Testis (tissue), 3 donors: Measurements from ENCODE around the gene PAX3. TPM values are rescaled to one million over a fixed set of nuclear protein-coding genes. Genes with fewer than 3 reads are reported as not detected.

Source experiments
- DNase-seq: peaks from one replicate; pipeline ENCODE4 v3.0.0-alpha.2; 2019
- H3K27ac ChIP-seq, 2 donors: fragments of 200-600 bp; sonication (generic); one replicate each; pipeline ENCODE4 v1.5.1; 2019
- H3K27me3 ChIP-seq: fragments of 200-600 bp; sonication (generic); one replicate; pipeline ENCODE4 v1.5.1; 2019
- H3K36me3 ChIP-seq: fragments of 200-600 bp; sonication (generic); one replicate; pipeline ENCODE4 v1.5.1; 2017; ENCODE audit warnings: low read depth; ENCODE audit errors: missing control alignments
- H3K4me1 ChIP-seq: fragments of 200-600 bp; sonication (generic); one replicate; pipeline ENCODE4 v1.5.1; 2019
- H3K4me3 ChIP-seq, 2 donors: fragments of 200-600 bp; sonication (generic); one replicate each; pipeline ENCODE4 v1.5.1; 2017 to 2019
- H3K9me3 ChIP-seq: fragments of 200-600 bp; sonication (generic); one replicate; pipeline ENCODE4 v1.5.1; 2017
- POLR2A ChIP-seq: fragments of 450-650 bp; IDR thresholded peaks from one replicate; pipeline ENCODE4 v1.6.1; 2017; ENCODE audit warnings: antibody characterized with exemption, mild to moderate bottlenecking, moderate library complexity
- WGBS, 2 donors: methylation state at CpG; one replicate each; pipeline ENCODE4 v1.1.5; 2018; 5-methylcytosine and 5-hydroxymethylcytosine counted together
- intact Hi-C: fragments of 100-400 bp; cut with DNase I; formaldehyde crosslinking; loops from one replicate; pipeline ENCODE4 v1.15.1; 2023; ENCODE audit warnings: low total_unique reads
- polyA plus RNA-seq: library from polyadenylated mRNA; stranded (reverse); fragments of 350-450 nt; fragmentation: Illumina TruSeq; extraction: RNeasy Lipid Tissue Mini Kit (QIAGEN cat#74804); gene quantifications from one replicate; pipeline ENCODE4 v1.2.3, GENCODE V29; 2014; ENCODE audit warnings: low read depth, low replicate concordance; ENCODE audit not compliant: insufficient read depth
- total RNA-seq, 2 donors: library from RNA; depleted of rRNA; stranded (reverse); fragments of >200 nt; gene quantifications; one replicate each; pipeline ENCODE4 v1.2.3, GENCODE V29; 2016
- TF ChIP-seq, protein P1 (sequence below), 3 experiments: fragments of 450-650 bp in 2 of 3; fragments of 200-600 bp in 1 of 3; sonication (generic) in 1 of 3; IDR thresholded peaks; one replicate each; pipeline ENCODE4 v1.5.1; 2016 to 2019; ENCODE audit warnings: antibody characterized with exemption in 3 of 3, mild to moderate bottlenecking in 2 of 3, moderate library complexity in 1 of 3

The PAX3 gene
- total and polyA plus RNA-seq, 3 donors from 2014 or later = 4.8 to 6.0 (median 4.9) TPM

- Histone ChIP-seq H3K9me3 (no peaks in the 10 kb centered on the region), H3K27ac (no peak overlapping the region), H3K4me3 (peak overlapping the region; percentile 22 to 53), H3K27me3 (no peaks in the 10 kb centered on the region), H3K4me1 (no peaks in the 10 kb centered on the region), H3K36me3 (no peaks in the 10 kb centered on the region)
- TF ChIP-seq POLR2A = no peak
- TF ChIP-seq, protein P1, sequence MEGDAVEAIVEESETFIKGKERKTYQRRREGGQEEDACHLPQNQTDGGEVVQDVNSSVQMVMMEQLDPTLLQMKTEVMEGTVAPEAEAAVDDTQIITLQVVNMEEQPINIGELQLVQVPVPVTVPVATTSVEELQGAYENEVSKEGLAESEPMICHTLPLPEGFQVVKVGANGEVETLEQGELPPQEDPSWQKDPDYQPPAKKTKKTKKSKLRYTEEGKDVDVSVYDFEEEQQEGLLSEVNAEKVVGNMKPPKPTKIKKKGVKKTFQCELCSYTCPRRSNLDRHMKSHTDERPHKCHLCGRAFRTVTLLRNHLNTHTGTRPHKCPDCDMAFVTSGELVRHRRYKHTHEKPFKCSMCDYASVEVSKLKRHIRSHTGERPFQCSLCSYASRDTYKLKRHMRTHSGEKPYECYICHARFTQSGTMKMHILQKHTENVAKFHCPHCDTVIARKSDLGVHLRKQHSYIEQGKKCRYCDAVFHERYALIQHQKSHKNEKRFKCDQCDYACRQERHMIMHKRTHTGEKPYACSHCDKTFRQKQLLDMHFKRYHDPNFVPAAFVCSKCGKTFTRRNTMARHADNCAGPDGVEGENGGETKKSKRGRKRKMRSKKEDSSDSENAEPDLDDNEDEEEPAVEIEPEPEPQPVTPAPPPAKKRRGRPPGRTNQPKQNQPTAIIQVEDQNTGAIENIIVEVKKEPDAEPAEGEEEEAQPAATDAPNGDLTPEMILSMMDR (IDR thresholded peaks at IDR 0.05) = peak; percentile 33 to 46 (median 39)
- peak; percentile 78 for DNase-seq
- intact Hi-C loops = loop anchor here (5.0 kb wide), 2 partner anchors 249 to 294 kb away; no protein-coding TSS in a partner anchor
- 0 to 1% methylated on average over 39 to 41 of the region's 41 CpGs for WGBS, 2 donors
These were observed 19.4 kb upstream of the PAX3 start for GRCh38 chr2:222318026-222318711.

DNA sequence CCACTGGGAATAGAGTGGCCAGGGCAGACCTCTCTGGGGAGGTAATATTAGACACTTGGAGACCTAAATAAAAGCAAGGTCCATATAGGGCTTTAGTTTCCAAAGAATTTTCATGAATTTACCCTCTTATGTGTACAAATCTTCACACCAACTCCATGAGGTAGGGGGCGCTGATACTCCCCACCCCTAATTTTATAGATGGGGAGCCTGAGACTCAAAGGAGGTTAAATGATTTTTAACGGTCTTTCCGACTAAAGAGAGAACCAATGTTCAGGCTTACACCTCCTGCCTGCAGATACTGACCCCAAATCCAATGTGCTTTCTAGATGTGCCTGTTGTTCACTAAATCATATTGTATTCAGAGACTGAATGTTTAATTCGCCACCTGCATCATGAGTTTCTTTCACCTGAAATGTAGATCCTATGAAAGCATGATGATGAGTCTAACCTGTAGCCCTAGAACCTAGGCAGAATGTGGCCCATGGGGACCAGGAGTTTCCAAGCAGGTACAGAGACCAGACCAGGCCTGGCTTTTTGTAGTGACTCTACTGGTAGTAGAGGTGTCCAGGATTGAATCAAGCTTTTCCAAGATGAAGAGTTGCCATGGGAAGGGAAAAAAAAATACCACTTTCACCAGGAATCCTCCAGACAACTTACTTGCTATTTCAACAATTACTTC lies 16.8 kb upstream of the PAX3 start:
- TF ChIP-seq, protein P1 (IDR thresholded peaks at IDR 0.05) = no peak
- TF ChIP-seq POLR2A = no peak
- no peak overlapping the region for H3K27ac ChIP-seq
- WGBS, 2 donors = 50 to 58% methylated on average over 4 of the region's 4 CpGs
- H3K27me3 ChIP-seq = no peaks in the 10 kb centered on the region
- H3K4me3 ChIP-seq = no peak overlapping the region
- intact Hi-C loops = loop anchor here (5.0 kb wide), 2 partner anchors 252 to 297 kb away; no protein-coding TSS in a partner anchor
- H3K9me3 ChIP-seq = no peaks in the 10 kb centered on the region
- H3K36me3 ChIP-seq = no peaks in the 10 kb centered on the region
- DNase-seq = no peak
- H3K4me1 ChIP-seq = no peaks in the 10 kb centered on the region

DNA sequence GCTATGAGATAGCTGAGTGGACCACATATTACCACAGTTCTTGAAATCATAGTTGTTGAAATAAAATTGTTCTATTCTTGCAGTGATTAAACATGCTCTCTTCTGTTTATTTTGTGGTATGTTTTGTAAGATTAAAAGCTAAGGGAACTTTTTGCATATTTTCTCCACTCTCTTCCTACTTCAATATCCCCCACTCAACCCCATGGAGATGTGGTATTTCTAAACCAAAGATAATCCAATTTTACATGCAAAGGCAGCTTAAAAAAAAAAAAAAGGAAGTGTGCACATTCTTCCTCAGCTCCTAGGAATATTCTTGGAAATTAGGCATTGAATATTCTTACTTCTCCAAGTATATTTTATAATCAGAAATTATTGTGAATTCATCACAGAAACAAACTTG lies 15.0 kb upstream of the PAX3 start:
- no peaks in the 10 kb centered on the region for H3K9me3 ChIP-seq
- intact Hi-C loops = no loop called here
- no peak overlapping the region for H3K4me3 ChIP-seq
- no peaks in the 10 kb centered on the region for H3K36me3 ChIP-seq
- no peak overlapping the region for H3K27ac ChIP-seq
- no peak for DNase-seq
- TF ChIP-seq, protein P1 (IDR thresholded peaks at IDR 0.05) = no peak
- no peak for TF ChIP-seq POLR2A
- no peaks in the 10 kb centered on the region for H3K27me3 ChIP-seq
- H3K4me1 ChIP-seq = no peaks in the 10 kb centered on the region

DNA sequence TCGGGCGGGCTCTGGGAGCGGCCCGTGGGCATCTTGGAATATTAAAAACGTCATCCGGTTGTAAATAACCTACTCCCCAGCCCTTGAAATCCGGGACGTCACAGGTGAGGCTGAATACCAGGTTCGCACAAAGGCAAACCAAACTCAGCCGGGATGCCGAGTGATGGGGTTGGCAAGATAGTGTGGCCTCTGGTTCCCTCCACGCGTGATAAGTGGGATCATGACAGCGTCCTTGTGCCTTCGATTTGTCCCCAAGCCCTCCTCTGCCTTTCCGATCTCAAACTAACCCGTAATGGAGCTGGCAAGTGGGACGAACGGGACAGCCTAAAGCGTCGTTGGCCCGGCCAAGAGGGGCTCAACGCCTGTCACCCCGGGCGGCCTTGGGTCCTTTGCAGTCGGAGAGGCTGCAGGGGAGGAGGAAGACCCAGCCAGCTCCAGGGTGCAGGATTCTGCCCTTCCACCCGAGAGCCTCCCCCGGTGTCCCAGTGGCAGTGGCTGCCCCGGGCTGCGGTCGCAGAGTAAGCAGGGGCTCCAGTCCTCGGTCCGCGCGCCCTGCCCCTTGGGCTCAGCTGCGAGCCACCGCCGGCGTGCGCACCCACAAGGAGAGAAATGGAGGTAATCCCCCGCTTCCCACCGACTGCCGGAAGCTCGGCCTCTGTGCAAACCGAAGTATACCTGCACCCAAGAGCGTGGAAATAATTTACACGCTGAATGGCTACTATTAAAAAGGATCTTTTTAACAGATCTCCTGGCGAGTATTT lies 13.4 kb upstream of the PAX3 start:
- 6 to 10% methylated on average over 22 to 48 of the region's 48 CpGs for WGBS, 2 donors
- intact Hi-C loops = no loop called here
- H3K4me1 ChIP-seq = no peaks in the 10 kb centered on the region

More for the DNA sequence above, 13.4 kb upstream of the PAX3 start:
- H3K27ac ChIP-seq = no peak overlapping the region
- no peaks in the 10 kb centered on the region for H3K36me3 ChIP-seq
- H3K9me3 ChIP-seq = no peaks in the 10 kb centered on the region
- H3K27me3 ChIP-seq = peaks cover 2% of the 10 kb centered on the region
- TF ChIP-seq, protein P1 (IDR thresholded peaks at IDR 0.05) = no peak
- H3K4me3 ChIP-seq = no peak overlapping the region
- DNase-seq = no peak
